Activated gamma-delta T cell (primary cell): ENCODE data around the gene PC.
A peak's percentile ranks its signal among the peaks of the same experiment; 100 is the strongest.

Source experiments
- DNase-seq: peaks from one replicate; lab custom pipeline; 2025; lab: John Stamatoyannopoulos, UW

The PC gene

DNA sequence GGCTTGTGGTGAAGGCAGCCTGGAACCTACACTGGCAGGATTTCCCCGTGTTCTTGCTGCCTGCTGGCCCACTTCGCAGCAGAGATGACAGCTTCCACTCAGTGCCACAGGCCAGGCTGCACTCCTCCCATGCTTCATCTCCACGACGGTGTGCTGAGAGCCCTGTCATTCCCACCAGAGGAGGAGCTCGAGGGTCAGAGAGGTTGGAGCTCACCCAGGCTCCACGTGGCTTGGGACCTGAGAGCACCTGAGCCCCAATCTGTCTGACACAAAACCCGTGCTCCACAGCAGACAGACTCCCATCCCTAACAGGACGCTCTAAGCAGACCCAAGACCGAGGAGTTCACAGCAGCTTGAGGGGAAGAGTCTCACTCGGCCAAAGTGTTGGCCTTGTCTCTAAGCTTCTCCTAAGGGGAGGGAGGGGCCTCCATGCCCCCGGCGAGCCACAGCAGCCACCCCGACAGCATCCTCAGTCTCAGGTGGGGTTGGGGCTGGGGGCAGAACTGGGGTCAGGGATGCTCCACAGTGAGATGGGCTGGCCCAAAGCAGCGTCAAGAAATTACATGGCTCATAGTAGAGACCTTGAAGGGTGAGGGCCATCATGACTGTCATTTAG lies 90.7 kb downstream of the PC start:
- DNase-seq, result no peak

GRCh38 chr11:66866511-66866986 lies 91.6 kb downstream of the PC start:
- no peak for DNase-seq

GRCh38 chr11:66866007-66866406 lies 92.2 kb downstream of the PC start:
- no peak for DNase-seq

DNA sequence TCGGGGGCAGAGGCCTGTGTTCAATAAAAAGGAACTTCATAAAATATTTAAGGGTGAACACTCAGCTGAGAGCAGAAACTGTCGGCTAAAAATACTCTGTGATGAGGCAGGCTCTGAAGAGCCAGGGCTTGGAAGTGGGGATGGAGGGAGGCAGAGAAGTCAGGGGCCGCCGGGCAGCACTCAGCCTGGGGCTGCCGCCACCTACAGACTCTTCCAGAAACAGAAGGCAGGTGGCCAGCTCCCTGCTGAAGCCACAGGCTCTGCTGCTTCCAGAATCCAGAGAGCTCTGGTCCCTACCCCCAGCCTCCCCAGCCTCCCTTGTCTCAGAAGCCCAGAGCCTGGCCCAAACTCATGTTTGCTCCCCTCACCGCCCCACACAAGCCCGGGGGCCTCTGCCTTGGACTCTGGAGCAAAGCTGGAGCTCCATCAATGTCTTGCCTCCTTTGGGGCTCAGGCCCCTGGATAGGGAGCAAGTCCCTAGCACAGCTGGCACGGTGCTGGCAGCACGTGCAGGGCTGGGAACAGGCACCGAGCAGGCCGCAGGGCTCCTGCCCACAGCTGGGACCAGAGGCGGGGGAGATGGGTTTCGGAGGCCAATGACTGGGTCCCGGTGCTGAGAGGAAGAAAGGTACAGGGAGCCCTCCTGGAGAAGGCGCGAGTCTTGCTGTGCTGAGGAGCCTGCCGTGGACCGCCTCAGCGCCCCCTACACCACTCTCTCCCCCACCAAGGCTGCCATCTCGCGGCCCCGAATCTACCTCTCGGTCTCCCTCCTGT lies 93.1 kb downstream of the PC start:
- DNase-seq, result no peak

DNA sequence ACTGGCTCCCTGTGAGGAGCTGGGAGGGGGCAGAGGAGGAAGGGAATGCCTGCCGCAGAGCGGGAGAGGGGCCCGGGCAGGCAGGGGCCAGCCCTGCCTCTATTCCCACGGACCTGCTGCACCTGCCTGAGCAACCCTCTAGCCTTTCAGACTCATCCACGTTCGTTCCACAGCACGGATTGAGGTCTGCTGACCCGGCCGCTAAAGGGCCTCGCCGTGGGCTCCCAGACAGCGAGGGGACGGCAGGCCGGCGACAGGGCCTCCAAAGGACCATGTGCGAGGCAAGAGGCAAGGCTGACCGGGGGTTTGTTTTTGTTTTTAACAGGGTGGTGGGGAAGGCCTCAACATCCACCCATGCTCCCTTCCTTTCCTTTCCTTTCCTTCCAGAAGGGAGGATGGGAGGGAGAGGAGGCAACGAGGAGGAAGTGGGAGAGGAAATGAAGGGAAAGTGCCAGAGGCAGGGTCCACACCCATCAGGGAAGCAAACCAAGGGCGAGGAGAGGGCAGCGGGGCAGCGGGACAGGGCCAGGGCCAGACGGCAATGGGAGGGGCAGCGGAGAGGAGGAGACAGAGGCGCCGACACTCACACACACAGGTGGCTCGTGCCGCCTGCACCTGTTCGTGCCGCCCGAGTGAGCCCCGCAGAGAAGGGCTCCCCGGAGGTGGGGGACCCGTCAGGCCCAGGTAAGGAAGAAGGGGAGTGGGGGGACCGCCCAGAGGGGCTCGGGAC lies 93.8 kb downstream of the PC start:
- no peak for DNase-seq

GRCh38 chr11:66863428-66864125 lies 94.6 kb downstream of the PC start:
- DNase-seq, result no peak

DNA sequence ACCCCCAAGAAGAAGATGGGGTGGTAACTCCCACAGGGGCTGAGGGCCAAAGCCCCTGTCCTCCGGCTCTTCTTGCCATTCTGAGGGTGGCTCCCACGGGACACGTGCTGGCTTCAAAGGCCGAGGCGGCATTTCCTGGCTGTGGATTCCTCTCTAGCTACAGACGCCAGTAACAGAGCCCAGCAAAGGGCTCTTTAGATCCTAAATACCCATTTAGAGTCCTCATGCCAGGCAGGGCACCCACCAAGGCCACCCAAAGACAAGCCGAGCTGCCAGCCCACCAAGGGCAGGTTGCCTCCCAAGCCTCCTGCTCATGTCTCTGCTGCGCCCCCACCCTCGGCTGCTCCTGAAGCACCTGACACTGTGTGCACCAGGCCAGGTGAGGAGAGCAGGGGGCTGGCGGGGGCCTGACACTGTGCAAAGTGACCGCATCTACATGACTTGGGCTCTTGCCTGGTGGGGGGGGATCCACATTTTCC lies 95.6 kb downstream of the PC start:
- DNase-seq, result no peak

- DNase-seq, result no peak
Measured at GRCh38 chr11:66861774-66862558, 96.2 kb downstream of the PC start.

- no peak for DNase-seq
Measured at GRCh38 chr11:66861038-66861773, 97.0 kb downstream of the PC start.

DNA sequence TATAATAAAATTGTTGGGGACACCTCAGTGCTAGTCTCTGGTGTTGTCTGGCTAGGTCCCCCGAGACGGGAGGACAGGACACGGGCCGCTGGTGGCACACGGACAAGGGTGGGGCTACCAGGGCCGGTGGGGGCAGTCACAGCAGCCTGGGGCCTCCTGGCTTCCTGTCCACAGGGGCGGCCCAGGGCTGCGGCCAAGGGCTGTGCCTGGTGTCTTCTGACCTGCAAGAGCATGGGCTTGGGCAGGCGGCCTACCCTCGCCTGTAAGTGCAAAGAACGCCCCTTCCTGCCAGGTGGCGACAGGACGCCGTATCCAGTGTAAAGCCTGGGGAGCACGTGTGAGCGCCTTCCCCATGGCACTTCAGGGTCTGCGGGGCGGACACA lies 97.7 kb downstream of the PC start:
- DNase-seq, result no peak

DNA sequence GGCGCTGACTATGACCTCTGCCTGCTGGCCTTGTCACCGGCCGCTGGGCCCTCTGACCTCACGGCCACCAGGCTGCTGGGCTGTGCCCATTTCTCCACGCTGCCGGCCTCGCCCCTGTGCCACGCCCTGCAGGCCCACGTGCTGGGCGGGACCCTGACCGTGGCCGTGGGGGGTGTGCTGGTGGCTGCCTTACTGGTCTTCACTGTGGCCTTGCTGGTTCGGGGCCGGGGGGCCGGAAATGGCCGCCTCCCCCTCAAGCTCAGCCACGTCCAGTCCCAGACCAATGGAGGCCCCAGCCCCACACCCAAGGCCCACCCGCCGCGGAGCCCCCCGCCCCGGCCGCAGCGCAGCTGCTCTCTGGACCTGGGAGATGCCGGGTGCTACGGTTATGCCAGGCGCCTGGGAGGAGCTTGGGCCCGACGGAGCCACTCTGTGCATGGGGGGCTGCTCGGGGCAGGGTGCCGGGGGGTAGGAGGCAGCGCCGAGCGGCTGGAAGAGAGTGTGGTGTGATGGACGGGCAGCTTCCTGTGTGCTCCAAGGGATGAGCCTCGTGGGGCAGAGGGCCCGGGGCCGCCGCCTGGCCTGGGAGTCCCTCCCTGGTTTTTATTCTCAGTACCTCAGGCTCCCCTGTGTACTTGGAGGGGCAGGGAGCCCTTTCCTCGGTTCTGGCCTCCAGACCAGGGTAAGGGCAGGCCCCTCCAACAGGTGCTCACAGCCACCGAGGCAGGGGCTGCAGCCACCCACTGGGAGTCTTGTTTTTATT lies 98.3 kb downstream of the PC start:
- DNase-seq, result no peak

DNA sequence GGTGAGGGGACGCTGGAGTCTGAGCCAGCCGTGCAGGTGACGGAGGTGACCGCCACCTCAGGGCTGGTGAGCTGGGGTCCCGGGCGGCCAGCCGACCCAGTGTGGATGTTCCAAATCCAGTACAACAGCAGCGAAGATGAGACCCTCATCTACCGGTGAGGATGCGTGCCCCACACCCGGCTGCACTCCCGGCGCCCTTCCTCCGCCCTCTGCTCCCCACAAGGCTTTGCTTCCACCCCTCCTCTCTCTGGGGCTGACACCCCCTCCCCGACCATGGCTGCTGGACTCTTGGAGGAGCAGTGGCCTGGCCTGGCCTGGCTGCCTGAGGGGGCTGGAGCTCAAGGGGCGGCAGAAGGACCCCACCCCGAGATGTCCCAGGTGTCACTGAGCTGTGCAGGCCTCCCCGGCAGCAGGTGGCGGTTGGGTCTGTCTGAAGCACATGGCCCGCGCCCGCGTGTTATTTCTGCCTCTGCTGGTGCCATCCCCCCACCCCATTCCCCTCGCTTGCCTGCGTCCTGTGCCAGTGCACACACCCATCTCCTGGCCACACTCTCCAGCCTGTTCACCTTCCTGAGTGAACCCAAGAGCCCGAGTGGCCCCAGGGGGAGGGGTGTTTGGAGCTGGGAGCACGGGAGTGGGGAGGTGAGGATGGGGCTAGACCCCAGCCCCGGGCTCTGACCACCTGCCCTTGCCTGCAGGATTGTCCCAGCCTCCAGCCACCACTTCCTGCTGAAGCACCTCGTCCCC lies 99.1 kb downstream of the PC start:
- DNase-seq, result no peak

- no peak for DNase-seq
Measured at GRCh38 chr11:66858186-66858938, 99.8 kb downstream of the PC start.

GRCh38 chr11:66857927-66858185 lies 100.3 kb downstream of the PC start:
- DNase-seq, result no peak

DNA sequence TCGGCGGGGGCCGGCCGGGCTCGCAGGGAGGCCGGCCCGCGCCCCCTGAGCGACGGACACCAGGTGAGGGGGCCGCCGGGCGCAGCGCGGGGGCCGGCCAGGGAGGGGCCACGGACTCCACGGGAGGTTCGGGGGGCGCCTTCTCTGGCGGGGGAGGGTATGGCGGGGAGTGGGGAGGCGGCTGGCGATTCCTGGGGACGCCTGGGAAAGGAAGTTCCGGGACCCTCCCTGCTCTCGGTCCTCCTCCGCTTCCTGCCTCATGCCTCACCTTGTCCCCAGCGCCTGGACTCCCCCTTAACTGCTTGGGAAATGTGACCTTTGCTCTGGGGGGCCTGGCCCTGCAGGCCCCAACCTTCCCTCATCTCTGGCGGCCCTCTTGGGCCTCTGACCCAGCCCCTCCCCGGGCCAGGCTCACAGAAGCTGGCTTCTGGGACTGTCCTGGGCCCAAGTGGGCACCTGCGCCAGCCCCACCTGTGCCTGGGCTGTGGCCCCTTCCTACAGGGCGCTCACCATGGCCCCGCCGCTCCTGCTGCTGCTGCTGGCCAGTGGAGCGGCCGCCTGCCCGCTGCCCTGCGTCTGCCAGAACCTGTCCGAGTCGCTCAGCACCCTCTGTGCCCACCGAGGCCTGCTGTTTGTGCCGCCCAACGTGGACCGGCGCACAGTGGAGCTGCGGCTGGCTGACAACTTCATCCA lies 100.8 kb downstream of the PC start:
- DNase-seq, result no peak

GRCh38 chr11:66856496-66857233 lies 101.5 kb downstream of the PC start, which contains the start of gene LRFN4:
TSS of gene LRFN4 (plus strand) at chr11:66857064. CDS start at chr11:66857745, 681 bp downstream.
- DNase-seq, result peak; percentile 63
